GM18507 (cell line): ENCODE data around the gene GRK5.
A peak's percentile ranks its signal among the peaks of the same experiment; 100 is the strongest.
"Not testable (repeated sequence)": the region's sequence is repeated elsewhere in the genome, so short reads cannot be mapped to it uniquely, and the experiment has no call there.

Source experiments
- DNase-seq: peaks from one replicate; pipeline ENCODE4 v3.0.0; 2011; ENCODE audit warnings: low read depth; ENCODE audit not compliant: insufficient read length; ENCODE audit errors: extremely low spot score
- FAIRE-seq: peaks from 2 replicates; lab custom pipeline; 2011; peaks lifted over from hg19 to GRCh38; lab: Jason Lieb, UNC

GRK5 gene

GRCh38 chr10:119453313-119453712 lies 245.9 kb downstream of the GRK5 start:
- FAIRE-seq: no peak
- no peak for DNase-seq

GRCh38 chr10:119454316-119454715 lies 246.9 kb downstream of the GRK5 start:
- DNase-seq (no peak), FAIRE-seq (no peak)

- no peak for FAIRE-seq
These were observed 247.6 kb downstream of the GRK5 start for GRCh38 chr10:119454990-119455389.

GRCh38 chr10:119455609-119456434 lies 248.5 kb downstream of the GRK5 start:
- DNase-seq (no peak), FAIRE-seq (peak; percentile 44)

More at GRCh38 chr10:119454990-119455389, 247.6 kb downstream of the GRK5 start:
- no peak for DNase-seq

- DNase-seq: no peak
- FAIRE-seq: no peak
These were observed 249.1 kb downstream of the GRK5 start for GRCh38 chr10:119456435-119456810.

GRCh38 chr10:119457966-119458766 lies 250.8 kb downstream of the GRK5 start:
- no peak for FAIRE-seq
- DNase-seq: no peak

GRCh38 chr10:119459681-119460340 lies 252.4 kb downstream of the GRK5 start:
- DNase-seq (no peak), FAIRE-seq (no peak)

GRCh38 chr10:119460369-119461195 lies 253.2 kb downstream of the GRK5 start:
- FAIRE-seq: no peak
- no peak for DNase-seq

GRCh38 chr10:119461380-119461779 lies 254.0 kb downstream of the GRK5 start:
- no peak for DNase-seq
- peak; percentile 65 for FAIRE-seq

- FAIRE-seq: peak; percentile 49
- no peak for DNase-seq
These were observed 254.6 kb downstream of the GRK5 start for GRCh38 chr10:119461923-119462322.

- DNase-seq (no peak), FAIRE-seq (no peak)
These were observed 255.4 kb downstream of the GRK5 start for GRCh38 chr10:119462773-119463172.

GRCh38 chr10:119463195-119463594 lies 255.8 kb downstream of the GRK5 start:
- FAIRE-seq, DNase-seq: not testable (repeated sequence)

- no peak for FAIRE-seq
These were observed 257.7 kb downstream of the GRK5 start for GRCh38 chr10:119465085-119465484.

GRCh38 chr10:119466076-119466475 lies 258.7 kb downstream of the GRK5 start:
- DNase-seq: no peak
- FAIRE-seq: no peak

More at GRCh38 chr10:119465085-119465484, 257.7 kb downstream of the GRK5 start:
- no peak for DNase-seq

GRCh38 chr10:119466655-119467054 lies 259.3 kb downstream of the GRK5 start:
- FAIRE-seq (peak; percentile 18), DNase-seq (no peak)

GRCh38 chr10:119468542-119469324 lies 261.4 kb downstream of the GRK5 start:
- DNase-seq (no peak), FAIRE-seq (no peak)

GRCh38 chr10:119469325-119469707 lies 261.9 kb downstream of the GRK5 start:
- DNase-seq: no peak
- FAIRE-seq: no peak

GRCh38 chr10:119469846-119470245 lies 262.5 kb downstream of the GRK5 start:
- DNase-seq (no peak), FAIRE-seq (no peak)
